HCT116 (cell line): ENCODE measurements around the gene GRM5. TPM values are rescaled to one million over a fixed set of nuclear protein-coding genes. Genes with fewer than 3 reads are reported as not detected.
A peak's percentile ranks its signal among the peaks of the same experiment; 100 is the strongest.

Experiments
- ATAC-seq: fragments of 200-7000 bp; cut with Tn5 transposase; 2 replicates; pipeline ENCODE4 v1.9.1; 2020; ENCODE audit warnings: mild to moderate bottlenecking, moderate library complexity
- BruUV-seq: library from RNA; stranded (reverse); fragments of 400-500 nt; replicated peaks from 2 replicates; lab custom pipeline; 2021; lab: Mats Ljungman, UMichigan
- CTCF ChIA-PET: fragments of 300-600 bp; sonication (Branson Sonifier 250); formaldehyde crosslinking; loops from one replicate; lab custom pipeline; 2021; ENCODE audit warnings: antibody characterized with exemption; lab: Charles Lee
- POLR2A ChIA-PET: fragments of 300-600, 350-600 bp; sonication (Branson Sonifier 250); formaldehyde crosslinking; loops from one replicate; lab custom pipeline; 2021; ENCODE audit warnings: antibody characterized with exemption; lab: Charles Lee
- RAD21 ChIA-PET, 2 experiments: fragments of 300-600 bp; sonication (Branson Sonifier 250); formaldehyde crosslinking; loops; one replicate each; lab custom pipeline; 2023; ENCODE audit warnings: low total read pairs in 2 of 2; ENCODE audit not compliant: uncharacterized antibody in 2 of 2, unreplicated experiment in 2 of 2, low non-redundant PET in 1 of 2; lab: Charles Lee
- DNase-seq: peaks from one replicate; pipeline ENCODE4 v3.0.0-alpha.2; 2010; ENCODE audit warnings: low read depth, low spot score
- H2AFZ ChIP-seq: fragments of 200-600 bp; shearing (Covaris generic), sonication (generic); 2 replicates; pipeline ENCODE4 v1.6.1; 2017; ENCODE audit warnings: low read depth, mixed run types, mixed read lengths, antibody characterized with exemption, low read length; ENCODE audit not compliant: poor library complexity, severe bottlenecking
- H3K27ac ChIP-seq: 2 replicates; pipeline ENCODE4 v1.5.1; 2012; ENCODE audit warnings: low read depth, low read length
- H3K27me3 ChIP-seq: fragments of 200-600 bp; sonication (generic); 2 replicates; pipeline ENCODE4 v1.6.1; 2016; ENCODE audit warnings: mixed run types, low read length, mixed read lengths; ENCODE audit not compliant: insufficient read depth
- H3K36me3 ChIP-seq, 2 experiments: fragments of 200-500 bp in 1 of 2; fragments of 200-600 bp in 1 of 2; sonication (Bioruptor generic) in 1 of 2; sonication (generic) in 1 of 2; 2 replicates each; pipeline versions ENCODE4 v1.5.1 to v1.6.1; 2014 to 2016; ENCODE audit warnings: low read length in 2 of 2, inconsistent platforms in 1 of 2, mixed read lengths in 1 of 2, mixed run types in 1 of 2; ENCODE audit not compliant: insufficient read depth in 2 of 2, control insufficient read depth in 1 of 2
- H3K4me1 ChIP-seq, 2 experiments: fragments of 200-600 bp in 1 of 2; sonication (generic) in 1 of 2; 2 replicates each; pipeline versions ENCODE4 v1.5.1 to v1.6.1; 2012 to 2017; ENCODE audit warnings: low read length in 2 of 2, inconsistent platforms in 1 of 2, mild to moderate bottlenecking in 1 of 2, mixed read lengths in 1 of 2, mixed run types in 1 of 2, moderate library complexity in 1 of 2; ENCODE audit not compliant: insufficient read depth in 2 of 2, control insufficient read depth in 1 of 2
- H3K4me2 ChIP-seq: fragments of 200-600 bp; sonication (generic); 2 replicates; pipeline ENCODE4 v1.6.1; 2017; ENCODE audit warnings: mixed run types, low read length, mixed read lengths
- H3K4me3 ChIP-seq, 2 experiments: fragments of 200-600 bp in 1 of 2; sonication (generic) in 1 of 2; replicated peaks in 1 of 2; 2 replicates each; pipeline ENCODE4 v1.5.1; 2011 to 2016; ENCODE audit warnings: low read length in 2 of 2, control low read depth in 1 of 2, low read depth in 1 of 2, mild to moderate bottlenecking in 1 of 2, mixed read lengths in 1 of 2, mixed run types in 1 of 2
- H3K79me2 ChIP-seq: fragments of 200-600 bp; sonication (generic); 2 replicates; pipeline ENCODE4 v1.6.1; 2017; ENCODE audit warnings: mild to moderate bottlenecking, mixed run types, low read length, moderate library complexity, mixed read lengths; ENCODE audit not compliant: insufficient read depth
- H3K9ac ChIP-seq: fragments of 200-600 bp; sonication (generic); 2 replicates; pipeline ENCODE4 v1.6.1; 2016; ENCODE audit warnings: low read length, mixed read lengths
- H3K9me2 ChIP-seq: fragments of 200-600 bp; sonication (generic), shearing (Covaris generic); 2 replicates; pipeline ENCODE4 v1.6.1; 2017; ENCODE audit warnings: mixed run types, mild to moderate bottlenecking, moderate library complexity; ENCODE audit not compliant: insufficient read depth
- H3K9me3 ChIP-seq, 2 experiments: fragments of 200-500 bp in 1 of 2; fragments of 200-600 bp in 1 of 2; sonication (Bioruptor generic) in 1 of 2; sonication (generic) in 1 of 2; 2 replicates each; pipeline ENCODE4 v1.6.1; 2014 to 2017; ENCODE audit warnings: low read length in 2 of 2, mixed read lengths in 2 of 2, inconsistent platforms in 1 of 2, low read depth in 1 of 2, mild to moderate bottlenecking in 1 of 2, mixed run types in 1 of 2, moderate library complexity in 1 of 2; ENCODE audit not compliant: control insufficient read depth in 1 of 2, insufficient read depth in 1 of 2
- H4K20me1 ChIP-seq: fragments of 200-600 bp; sonication (generic), shearing (Covaris generic); 2 replicates; pipeline ENCODE4 v1.6.1; 2017; ENCODE audit warnings: mixed run types, mild to moderate bottlenecking, moderate library complexity; ENCODE audit not compliant: insufficient read depth
- CBX3 ChIP-seq: IDR thresholded peaks from 2 replicates; pipeline ENCODE4 v1.6.1; 2012; ENCODE audit warnings: low read depth
- CEBPB ChIP-seq: IDR thresholded peaks from 2 replicates; pipeline ENCODE4 v1.6.1; 2012; ENCODE audit warnings: low read depth
- ELF1 ChIP-seq: IDR thresholded peaks from 2 replicates; pipeline ENCODE4 v1.6.1; 2012; ENCODE audit warnings: low read depth, borderline replicate concordance
- EZH2 ChIP-seq: fragments of 200-600 bp; sonication (generic); IDR thresholded peaks from 2 replicates; pipeline ENCODE4 v1.6.1; 2017; ENCODE audit warnings: antibody characterized with exemption, mixed run types
- EZH2phosphoT487 ChIP-seq: fragments of 200-600 bp; IDR thresholded peaks from 2 replicates; pipeline ENCODE4 v1.6.1; 2018; ENCODE audit warnings: antibody characterized with exemption, borderline replicate concordance
- FOSL1 ChIP-seq: IDR thresholded peaks from 2 replicates; pipeline ENCODE4 v1.6.1; 2012; ENCODE audit warnings: low read depth
- JUND ChIP-seq: IDR thresholded peaks from 2 replicates; pipeline ENCODE4 v1.6.1; 2012
- POLR2A ChIP-seq: IDR thresholded peaks from 2 replicates; pipeline ENCODE4 v1.7.0; 2011; ENCODE audit warnings: borderline replicate concordance; ENCODE audit not compliant: insufficient read depth, insufficient read length; ENCODE audit errors: extremely low read depth
- SIN3A ChIP-seq: IDR thresholded peaks from 2 replicates; pipeline ENCODE4 v1.6.1; 2012; ENCODE audit warnings: low read depth
- SRF ChIP-seq: IDR thresholded peaks from 2 replicates; pipeline ENCODE4 v1.6.1; 2012; ENCODE audit warnings: low read depth
- YY1 ChIP-seq: IDR thresholded peaks from 2 replicates; pipeline ENCODE4 v1.6.1; 2011; ENCODE audit warnings: low read length, low read depth, moderate library complexity, mild to moderate bottlenecking; ENCODE audit not compliant: insufficient replicate concordance; ENCODE audit errors: extremely low read depth
- ZFX ChIP-seq: fragments of 450-650 bp; IDR thresholded peaks from 2 replicates; pipeline ENCODE4 v1.6.1; 2017
- ZNF274 ChIP-seq: fragments of 200-500 bp; sonication (Bioruptor generic); IDR thresholded peaks from 2 replicates; pipeline ENCODE4 v1.6.1; 2014; ENCODE audit warnings: mild to moderate bottlenecking, low read depth, low read length, inconsistent platforms
- intact Hi-C: fragments of 100-400 bp; cut with micrococcal nuclease; formaldehyde crosslinking; loops from 2 replicates; pipeline ENCODE4 v1.10.0; 2022
- total RNA-seq: library from RNA; stranded (reverse); gene quantifications from one replicate; pipeline ENCODE4 v1.2.1, GENCODE V29; 2021; ENCODE audit not compliant: unreplicated experiment
- TF ChIP-seq, protein P1 (sequence below): IDR thresholded peaks from 2 replicates; pipeline ENCODE4 v1.6.1; 2011; ENCODE audit warnings: mild to moderate bottlenecking, low read length, moderate library complexity; ENCODE audit not compliant: insufficient replicate concordance; ENCODE audit errors: extremely low read depth
- TF ChIP-seq, protein P2 (sequence below), 3 experiments: fragments of 200-600 bp in 1 of 3; sonication (generic) in 1 of 3; IDR thresholded peaks in 2 of 3; conservative IDR thresholded peaks in 1 of 3; 2 replicates each; pipeline ENCODE4 v1.5.1; 2012 to 2017; ENCODE audit warnings: low read depth in 2 of 3, low read length in 2 of 3, antibody characterized with exemption in 1 of 3, borderline replicate concordance in 1 of 3, control low read depth in 1 of 3, mild to moderate bottlenecking in 1 of 3, mixed read lengths in 1 of 3, mixed run types in 1 of 3, moderate library complexity in 1 of 3; ENCODE audit not compliant: insufficient read depth in 1 of 3
- TF ChIP-seq, protein P3 (sequence below): IDR thresholded peaks from 2 replicates; pipeline ENCODE4 v1.6.1; 2012

GRM5 gene
- total RNA-seq, 1 experiment from 2014 or later: not detected

DNA sequence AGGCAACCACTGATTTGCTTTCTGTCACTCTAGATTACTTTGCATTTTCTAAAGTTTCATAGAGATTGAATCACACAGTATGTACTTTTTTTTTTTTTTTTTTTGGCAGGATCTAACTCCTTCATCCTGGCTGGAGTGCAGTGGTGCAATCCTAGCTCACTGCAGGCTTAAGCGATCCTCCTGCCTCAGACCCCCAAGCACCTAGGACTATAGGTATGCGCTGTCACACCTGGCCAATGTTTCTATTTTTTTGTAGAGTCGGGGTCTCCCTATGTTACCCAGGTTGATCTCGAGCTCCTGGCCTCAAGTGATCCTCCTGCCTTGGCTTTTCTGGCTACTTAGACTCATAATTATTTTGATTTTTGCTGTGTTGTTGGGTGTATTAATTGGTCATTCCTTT lies 433.6 kb downstream of the GRM5 start:
- H3K9me2 ChIP-seq: no peaks in the 10 kb centered on the region
- H3K9me3 ChIP-seq: no peaks in the 10 kb centered on the region
- no TSS peak for BruUV-seq
- H3K79me2 ChIP-seq: no peaks in the 10 kb centered on the region
- no peak overlapping the region for H3K9ac ChIP-seq
- H3K27me3 ChIP-seq: no peaks in the 10 kb centered on the region
- ChIA-PET RAD21 (no interaction called here), CTCF (no interaction called here), POLR2A (no interaction called here)
- H3K36me3 ChIP-seq: no peaks in the 10 kb centered on the region
- H3K4me3 ChIP-seq: no peak overlapping the region
- TF ChIP-seq ELF1: no peak
- no peak for TF ChIP-seq EZH2phosphoT487
- no peak for TF ChIP-seq JUND
- no peaks in the 10 kb centered on the region for H3K4me1 ChIP-seq
- no peaks in the 10 kb centered on the region for H4K20me1 ChIP-seq
- intact Hi-C loops: no loop called here
- no peak for ATAC-seq
- no peak overlapping the region for H2AFZ ChIP-seq
- H3K4me2 ChIP-seq: no peak overlapping the region
- DNase-seq: no peak
- H3K27ac ChIP-seq: no peak overlapping the region

DNA sequence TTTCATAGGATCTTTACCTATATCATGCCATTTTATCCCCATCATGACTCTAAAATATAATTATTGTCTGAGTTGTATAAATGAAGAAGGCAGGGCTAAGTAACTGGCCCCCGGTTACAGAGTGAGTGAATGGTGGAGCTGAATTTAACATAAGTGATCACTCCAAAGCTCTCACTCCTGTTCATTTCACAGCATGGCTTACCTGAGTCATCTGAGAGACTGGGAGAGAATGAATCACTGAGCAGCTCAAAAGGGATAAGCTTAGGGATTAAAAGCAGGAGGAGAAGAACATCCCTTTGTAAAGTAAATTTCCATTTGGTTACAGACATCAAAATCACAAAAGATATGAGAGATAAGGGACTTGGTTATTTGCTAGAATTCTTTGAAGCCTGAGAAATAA lies 434.3 kb downstream of the GRM5 start:
- H3K36me3 ChIP-seq: no peaks in the 10 kb centered on the region
- ChIA-PET RAD21 (no interaction called here), POLR2A (no interaction called here), CTCF (no interaction called here)
- no peak for ATAC-seq
- H3K79me2 ChIP-seq: no peaks in the 10 kb centered on the region
- no peaks in the 10 kb centered on the region for H3K27me3 ChIP-seq
- H3K4me2 ChIP-seq: no peak overlapping the region
- intact Hi-C loops: no loop called here
- H3K9me3 ChIP-seq: no peaks in the 10 kb centered on the region
- H2AFZ ChIP-seq: no peak overlapping the region
- no peak overlapping the region for H3K4me3 ChIP-seq
- H3K4me1 ChIP-seq: no peaks in the 10 kb centered on the region
- no TSS peak for BruUV-seq
- no peak overlapping the region for H3K9ac ChIP-seq
- no peak overlapping the region for H3K27ac ChIP-seq
- no peaks in the 10 kb centered on the region for H3K9me2 ChIP-seq
- H4K20me1 ChIP-seq: no peaks in the 10 kb centered on the region
- peak; percentile 1 for DNase-seq
- TF ChIP-seq CEBPB: no peak
- TF ChIP-seq, protein P1, sequence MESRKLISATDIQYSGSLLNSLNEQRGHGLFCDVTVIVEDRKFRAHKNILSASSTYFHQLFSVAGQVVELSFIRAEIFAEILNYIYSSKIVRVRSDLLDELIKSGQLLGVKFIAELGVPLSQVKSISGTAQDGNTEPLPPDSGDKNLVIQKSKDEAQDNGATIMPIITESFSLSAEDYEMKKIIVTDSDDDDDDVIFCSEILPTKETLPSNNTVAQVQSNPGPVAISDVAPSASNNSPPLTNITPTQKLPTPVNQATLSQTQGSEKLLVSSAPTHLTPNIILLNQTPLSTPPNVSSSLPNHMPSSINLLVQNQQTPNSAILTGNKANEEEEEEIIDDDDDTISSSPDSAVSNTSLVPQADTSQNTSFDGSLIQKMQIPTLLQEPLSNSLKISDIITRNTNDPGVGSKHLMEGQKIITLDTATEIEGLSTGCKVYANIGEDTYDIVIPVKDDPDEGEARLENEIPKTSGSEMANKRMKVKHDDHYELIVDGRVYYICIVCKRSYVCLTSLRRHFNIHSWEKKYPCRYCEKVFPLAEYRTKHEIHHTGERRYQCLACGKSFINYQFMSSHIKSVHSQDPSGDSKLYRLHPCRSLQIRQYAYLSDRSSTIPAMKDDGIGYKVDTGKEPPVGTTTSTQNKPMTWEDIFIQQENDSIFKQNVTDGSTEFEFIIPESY: no peak
- TF ChIP-seq, protein P2, sequence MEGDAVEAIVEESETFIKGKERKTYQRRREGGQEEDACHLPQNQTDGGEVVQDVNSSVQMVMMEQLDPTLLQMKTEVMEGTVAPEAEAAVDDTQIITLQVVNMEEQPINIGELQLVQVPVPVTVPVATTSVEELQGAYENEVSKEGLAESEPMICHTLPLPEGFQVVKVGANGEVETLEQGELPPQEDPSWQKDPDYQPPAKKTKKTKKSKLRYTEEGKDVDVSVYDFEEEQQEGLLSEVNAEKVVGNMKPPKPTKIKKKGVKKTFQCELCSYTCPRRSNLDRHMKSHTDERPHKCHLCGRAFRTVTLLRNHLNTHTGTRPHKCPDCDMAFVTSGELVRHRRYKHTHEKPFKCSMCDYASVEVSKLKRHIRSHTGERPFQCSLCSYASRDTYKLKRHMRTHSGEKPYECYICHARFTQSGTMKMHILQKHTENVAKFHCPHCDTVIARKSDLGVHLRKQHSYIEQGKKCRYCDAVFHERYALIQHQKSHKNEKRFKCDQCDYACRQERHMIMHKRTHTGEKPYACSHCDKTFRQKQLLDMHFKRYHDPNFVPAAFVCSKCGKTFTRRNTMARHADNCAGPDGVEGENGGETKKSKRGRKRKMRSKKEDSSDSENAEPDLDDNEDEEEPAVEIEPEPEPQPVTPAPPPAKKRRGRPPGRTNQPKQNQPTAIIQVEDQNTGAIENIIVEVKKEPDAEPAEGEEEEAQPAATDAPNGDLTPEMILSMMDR (IDR thresholded peaks at IDR 0.05 in 2 of 3, conservative IDR thresholded peaks at IDR 0.05 in 1 of 3; ENCODE audit: borderline replicate concordance in 1 of 3, insufficient read depth in 1 of 3, low read depth in 2 of 3, low read length in 2 of 3): no peak
- TF ChIP-seq POLR2A: no peak
- no peak for TF ChIP-seq ZNF274
- TF ChIP-seq FOSL1: no peak; the same call in 1 of the 2 replicates
- TF ChIP-seq, protein P3, sequence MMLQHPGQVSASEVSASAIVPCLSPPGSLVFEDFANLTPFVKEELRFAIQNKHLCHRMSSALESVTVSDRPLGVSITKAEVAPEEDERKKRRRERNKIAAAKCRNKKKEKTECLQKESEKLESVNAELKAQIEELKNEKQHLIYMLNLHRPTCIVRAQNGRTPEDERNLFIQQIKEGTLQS: no peak
- no peak for TF ChIP-seq YY1
- no peak for TF ChIP-seq ZFX
- no peak for TF ChIP-seq EZH2
- TF ChIP-seq SIN3A: no peak
- TF ChIP-seq CBX3: no peak
- TF ChIP-seq SRF: no peak
- no peak for TF ChIP-seq EZH2phosphoT487
